SHP77 (cell line): ENCODE results near the gene KRTAP3-3.

Experiments used
- DNase-seq, 2 experiments: peaks; one replicate each; lab custom pipeline; 2025; lab: John Stamatoyannopoulos, UW

KRTAP3-3 gene

DNA sequence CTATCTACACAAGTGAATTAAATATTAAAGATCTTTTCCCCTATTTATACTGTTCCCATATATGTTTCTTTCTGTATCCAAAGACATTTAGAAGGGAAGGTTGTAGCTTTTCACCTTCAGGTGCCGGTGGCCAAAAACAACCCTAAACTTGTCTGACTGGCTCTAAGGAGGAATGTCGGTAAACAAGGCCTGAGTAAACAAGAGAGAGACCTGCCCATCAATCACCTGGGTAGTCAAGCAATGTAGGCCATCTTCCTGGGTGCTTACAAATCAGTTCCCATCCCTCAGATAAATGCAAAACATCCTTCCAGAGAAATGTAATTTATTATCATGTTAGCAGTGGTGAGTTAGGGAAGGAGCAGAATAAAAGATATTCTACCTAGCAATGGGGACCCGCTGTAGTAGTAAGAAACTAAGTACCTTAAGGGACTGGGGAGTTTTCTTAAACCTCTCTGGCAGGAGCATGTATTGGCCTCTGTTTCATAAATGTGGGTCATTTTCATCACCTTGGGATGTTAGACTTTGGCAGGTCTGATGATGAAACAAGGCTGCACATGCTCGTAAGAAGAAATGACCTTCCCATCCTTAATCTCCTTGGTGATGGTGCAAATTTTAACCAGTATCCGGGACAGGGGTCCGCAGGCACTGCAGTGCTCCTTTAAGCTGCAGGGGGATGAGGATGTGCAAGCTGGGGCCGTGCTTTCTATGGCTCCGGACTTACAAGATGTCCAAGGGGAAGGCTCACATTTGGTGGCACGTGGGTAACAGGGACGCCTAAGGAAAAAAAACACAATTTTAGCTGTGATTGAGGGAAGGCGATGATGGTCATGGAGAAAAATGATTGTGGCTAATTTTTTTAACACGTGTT is 35.6 kb downstream of the KRTAP3-3 start:
- no peak for DNase-seq

DNA sequence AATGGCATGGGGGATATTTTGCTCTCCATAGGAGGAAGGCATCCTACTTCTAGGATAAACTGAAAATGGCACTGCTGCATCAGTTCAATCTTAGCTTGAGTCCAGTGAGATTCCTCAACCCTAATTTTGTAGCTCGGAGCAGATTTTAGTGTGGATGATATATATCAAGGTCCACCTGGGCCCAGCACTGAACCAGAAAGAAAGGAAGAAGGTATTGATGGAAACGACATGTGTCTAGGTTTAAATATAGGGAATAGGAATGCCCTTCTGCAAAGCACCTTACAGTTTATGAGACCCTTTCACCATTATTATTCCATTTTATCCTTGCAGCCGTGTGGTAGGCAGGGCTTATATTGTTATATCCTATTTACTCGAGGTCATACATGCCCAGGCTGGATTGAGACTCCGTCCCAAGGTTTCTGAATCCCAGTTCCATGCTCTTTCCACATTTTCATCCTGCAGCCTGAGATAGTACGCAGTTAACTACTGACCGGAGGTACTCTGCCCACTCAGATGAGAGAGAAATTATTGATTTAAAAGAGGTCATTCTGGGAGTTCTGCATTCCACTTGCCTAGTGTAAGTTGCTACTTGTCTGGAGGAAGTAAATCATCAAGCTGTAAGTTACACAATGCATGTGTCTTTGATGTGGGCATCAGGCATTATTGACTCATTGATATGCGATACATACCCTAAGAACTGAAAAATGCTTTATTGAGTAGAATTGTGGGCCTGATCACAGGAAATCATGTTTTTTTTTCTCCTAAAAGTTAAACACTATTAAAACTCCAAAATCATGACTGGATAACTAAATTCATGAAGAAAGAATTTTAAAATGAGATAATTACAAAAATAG is 37.3 kb downstream of the KRTAP3-3 start:
- DNase-seq = no peak

- DNase-seq = no peak
Measured at GRCh38 chr17:40953881-40954280, 40.1 kb downstream of the KRTAP3-3 start.

GRCh38 chr17:40952661-40953060 is 41.3 kb downstream of the KRTAP3-3 start:
- no peak for DNase-seq

- DNase-seq = no peak
Measured at GRCh38 chr17:40952154-40952553, 41.8 kb downstream of the KRTAP3-3 start.

DNA sequence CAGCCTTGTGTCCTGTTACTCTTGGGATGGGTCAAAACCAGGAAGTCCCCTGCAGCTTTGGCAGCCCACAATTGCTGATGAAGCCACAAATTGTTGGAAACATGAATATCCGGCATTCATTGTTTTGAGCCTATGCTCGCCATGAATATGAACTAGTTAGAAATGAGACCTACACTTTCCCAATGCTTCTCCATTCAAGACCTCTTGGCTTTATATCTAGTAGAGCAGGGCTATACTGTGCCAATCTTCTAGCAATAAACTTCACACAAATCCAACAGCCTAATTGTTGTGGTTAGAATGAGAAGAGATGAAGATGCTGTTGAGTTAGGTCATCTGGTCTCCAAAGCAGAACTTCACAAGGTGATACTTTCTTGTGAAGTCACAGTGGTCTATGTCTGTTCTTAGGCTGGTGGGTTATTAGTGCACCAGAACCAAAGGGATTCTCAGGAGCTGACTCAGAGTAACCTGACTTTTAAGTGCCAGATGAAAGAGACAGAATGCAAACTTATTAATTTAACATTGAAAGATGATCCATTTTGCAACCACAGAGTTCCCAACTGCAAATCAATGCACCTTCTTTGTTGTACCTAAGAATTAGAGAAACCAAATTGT is 42.8 kb downstream of the KRTAP3-3 start:
- DNase-seq = no peak

DNA sequence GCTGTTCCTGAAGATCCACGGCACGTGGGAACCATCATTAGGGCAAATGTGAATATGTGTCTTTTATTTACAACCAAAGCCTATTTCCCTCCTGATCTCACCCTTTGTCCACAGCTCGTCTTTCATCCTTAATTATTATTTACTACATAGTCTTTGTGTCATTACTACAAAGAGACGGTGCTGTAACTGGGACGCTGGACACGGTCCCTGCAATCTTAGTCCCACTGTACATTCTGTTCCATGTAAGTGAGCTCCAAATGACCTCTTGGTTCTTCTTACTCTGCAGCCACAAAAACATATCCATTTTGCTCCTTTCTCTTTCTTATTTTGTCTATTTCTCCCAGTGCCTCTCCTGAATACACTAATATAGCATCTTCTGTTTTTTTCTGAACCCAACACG is 43.8 kb downstream of the KRTAP3-3 start:
- DNase-seq = no peak

- no peak for DNase-seq
Measured at GRCh38 chr17:40949418-40949817, 44.5 kb downstream of the KRTAP3-3 start.

DNA sequence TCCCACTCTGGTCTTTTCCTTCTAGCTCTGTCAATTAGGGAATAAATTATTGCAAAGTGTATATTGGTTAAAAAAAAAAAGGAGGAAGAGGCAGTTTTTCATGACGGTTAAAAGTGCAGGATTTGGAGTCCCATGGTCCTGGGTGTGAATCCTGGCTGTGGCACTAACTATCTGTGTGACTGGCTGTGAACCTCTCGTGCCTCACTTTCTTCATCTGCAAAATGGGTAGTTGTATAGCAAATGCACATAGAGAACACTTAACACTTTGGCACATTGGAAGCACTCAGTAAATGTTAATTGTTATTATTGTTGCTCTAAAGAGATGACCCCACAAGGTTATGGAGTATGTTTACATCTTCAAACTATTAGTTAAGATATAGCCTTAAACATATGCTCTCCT is 46.0 kb downstream of the KRTAP3-3 start:
- DNase-seq = no peak

DNA sequence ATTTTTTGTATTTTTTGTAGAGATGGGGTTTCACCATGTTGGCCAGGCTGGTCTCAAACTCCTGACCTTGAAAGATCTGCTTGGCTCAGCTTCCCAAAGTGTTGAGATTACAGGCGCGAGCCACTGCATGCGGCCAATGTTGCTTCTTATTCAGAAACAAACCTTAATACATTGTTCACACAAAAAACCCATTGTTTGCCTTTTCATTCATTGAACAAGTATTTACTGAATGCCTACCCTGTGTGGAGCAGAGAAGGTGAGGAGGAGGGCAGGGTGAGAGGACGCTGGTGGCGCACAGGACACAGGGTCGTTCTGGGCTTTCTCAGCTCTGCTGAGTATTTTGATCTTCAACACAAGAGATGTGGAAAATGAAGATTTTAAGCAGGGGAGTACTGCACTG is 48.5 kb downstream of the KRTAP3-3 start:
- DNase-seq = no peak

- no peak for DNase-seq
Measured at GRCh38 chr17:40944531-40944930, 49.4 kb downstream of the KRTAP3-3 start.
